Cardiac muscle cell (in vitro differentiated cells and primary cell): ENCODE data around the gene CACUL1. TPM values are rescaled to one million over a fixed set of nuclear protein-coding genes. Genes with fewer than 3 reads are reported as not detected.

Source experiments
- DNase-seq, 2 donors: peaks; one replicate each; pipeline versions ENCODE4 v3.0.0 to v3.0.0-alpha.2; 2010 to 2017; ENCODE audit warnings: low read depth in 1 of 2, low spot score in 1 of 2
- H3K27ac ChIP-seq: fragments of 200-600 bp; sonication (generic); 2 replicates; pipeline ENCODE4 v1.5.1; 2016
- H3K27me3 ChIP-seq: fragments of 200-600 bp; sonication (generic); 2 replicates; pipeline ENCODE4 v1.6.0; 2016; ENCODE audit warnings: control low read depth
- H3K36me3 ChIP-seq: fragments of 200-600 bp; sonication (generic); 2 replicates; pipeline ENCODE4 v1.5.1; 2016; ENCODE audit warnings: control low read depth
- H3K4me1 ChIP-seq: fragments of 200-600 bp; sonication (generic); 2 replicates; pipeline ENCODE4 v1.8.1; 2017; ENCODE audit warnings: low read depth, mild to moderate bottlenecking, mixed run types
- H3K4me3 ChIP-seq: fragments of 200-600 bp; sonication (generic); 2 replicates; pipeline ENCODE4 v1.5.1; 2016; ENCODE audit warnings: mild to moderate bottlenecking
- H3K9me3 ChIP-seq: fragments of 200-600 bp; sonication (generic); 2 replicates; pipeline ENCODE4 v1.5.1; 2017; ENCODE audit warnings: low read depth, mild to moderate bottlenecking, control low read depth
- polyA plus RNA-seq: library from polyadenylated mRNA; unstranded; fragments of >200 nt; fragmentation: Nextera tagmentation; extraction: Ambion mirVana; gene quantifications from 2 replicates; pipeline ENCODE4 v1.2.1, GENCODE V29; 2016
- total RNA-seq: library from RNA; depleted of rRNA; stranded (reverse); fragments of >200 nt; gene quantifications from 2 replicates; pipeline ENCODE4 v1.2.3, GENCODE V29; 2016
- TF ChIP-seq, protein P1 (sequence below): IDR thresholded peaks from 2 replicates; pipeline ENCODE4 v1.5.1; 2012; ENCODE audit warnings: low read depth, mild to moderate bottlenecking, low read length

Gene CACUL1
- total and polyA plus RNA-seq, 2 experiments from 2014 or later: 35.6 to 40.5 TPM

DNA sequence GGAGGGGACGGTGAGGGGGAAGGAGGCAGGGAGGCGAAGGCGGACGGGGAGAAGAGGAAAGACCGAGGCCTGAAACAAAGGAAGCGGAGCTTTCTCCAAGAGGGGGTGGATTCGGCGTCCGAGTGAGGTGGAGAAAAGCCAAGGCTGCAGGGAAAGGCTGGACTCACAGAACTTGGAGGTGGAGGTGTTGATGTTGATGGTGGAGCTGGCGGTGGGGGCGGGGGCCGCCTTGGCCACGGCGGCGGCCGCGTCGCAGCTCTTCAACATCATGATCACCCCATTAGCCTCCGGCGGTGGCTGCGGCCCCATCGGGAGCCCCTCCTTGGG lies 578 bp downstream of the CACUL1 start:
- Histone ChIP-seq H3K36me3 (no peaks in the 10 kb centered on the region), H3K27me3 (no peaks in the 10 kb centered on the region), H3K9me3 (no peaks in the 10 kb centered on the region), H3K4me1 (peaks cover 22% of the 10 kb centered on the region), H3K4me3 (peak overlapping the region; percentile 80), H3K27ac (peak overlapping the region; percentile 94)
- peak; percentile 37 to 62 for DNase-seq
- TF ChIP-seq, protein P1, sequence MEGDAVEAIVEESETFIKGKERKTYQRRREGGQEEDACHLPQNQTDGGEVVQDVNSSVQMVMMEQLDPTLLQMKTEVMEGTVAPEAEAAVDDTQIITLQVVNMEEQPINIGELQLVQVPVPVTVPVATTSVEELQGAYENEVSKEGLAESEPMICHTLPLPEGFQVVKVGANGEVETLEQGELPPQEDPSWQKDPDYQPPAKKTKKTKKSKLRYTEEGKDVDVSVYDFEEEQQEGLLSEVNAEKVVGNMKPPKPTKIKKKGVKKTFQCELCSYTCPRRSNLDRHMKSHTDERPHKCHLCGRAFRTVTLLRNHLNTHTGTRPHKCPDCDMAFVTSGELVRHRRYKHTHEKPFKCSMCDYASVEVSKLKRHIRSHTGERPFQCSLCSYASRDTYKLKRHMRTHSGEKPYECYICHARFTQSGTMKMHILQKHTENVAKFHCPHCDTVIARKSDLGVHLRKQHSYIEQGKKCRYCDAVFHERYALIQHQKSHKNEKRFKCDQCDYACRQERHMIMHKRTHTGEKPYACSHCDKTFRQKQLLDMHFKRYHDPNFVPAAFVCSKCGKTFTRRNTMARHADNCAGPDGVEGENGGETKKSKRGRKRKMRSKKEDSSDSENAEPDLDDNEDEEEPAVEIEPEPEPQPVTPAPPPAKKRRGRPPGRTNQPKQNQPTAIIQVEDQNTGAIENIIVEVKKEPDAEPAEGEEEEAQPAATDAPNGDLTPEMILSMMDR: no peak

GRCh38 chr10:118753331-118754228 lies 1.2 kb downstream of the CACUL1 start:
- Histone ChIP-seq H3K27me3 (no peaks in the 10 kb centered on the region), H3K4me1 (peaks cover 22% of the 10 kb centered on the region), H3K27ac (peak overlapping the region; percentile 94), H3K9me3 (no peaks in the 10 kb centered on the region), H3K36me3 (no peaks in the 10 kb centered on the region), H3K4me3 (peak overlapping the region; percentile 80)
- TF ChIP-seq, protein P1: no peak
- peak in 1 of 2 donors; percentile 25 for DNase-seq

GRCh38 chr10:118752409-118752808 lies 2.4 kb downstream of the CACUL1 start:
- TF ChIP-seq, protein P1: no peak
- H3K27me3 ChIP-seq: no peaks in the 10 kb centered on the region
- no peaks in the 10 kb centered on the region for H3K9me3 ChIP-seq
- H3K36me3 ChIP-seq: no peaks in the 10 kb centered on the region
- H3K27ac ChIP-seq: no peak overlapping the region
- H3K4me1 ChIP-seq: peaks cover 22% of the 10 kb centered on the region
- peak overlapping the region; percentile 80 for H3K4me3 ChIP-seq
- DNase-seq: no peak

- DNase-seq: no peak
- peaks cover 22% of the 10 kb centered on the region for H3K4me1 ChIP-seq
- H3K27me3 ChIP-seq: no peaks in the 10 kb centered on the region
- no peaks in the 10 kb centered on the region for H3K36me3 ChIP-seq
- H3K9me3 ChIP-seq: no peaks in the 10 kb centered on the region
- no peak overlapping the region for H3K27ac ChIP-seq
- H3K4me3 ChIP-seq: no peak overlapping the region
- TF ChIP-seq, protein P1: no peak
Measured at GRCh38 chr10:118751265-118751664, 3.5 kb downstream of the CACUL1 start.

DNA sequence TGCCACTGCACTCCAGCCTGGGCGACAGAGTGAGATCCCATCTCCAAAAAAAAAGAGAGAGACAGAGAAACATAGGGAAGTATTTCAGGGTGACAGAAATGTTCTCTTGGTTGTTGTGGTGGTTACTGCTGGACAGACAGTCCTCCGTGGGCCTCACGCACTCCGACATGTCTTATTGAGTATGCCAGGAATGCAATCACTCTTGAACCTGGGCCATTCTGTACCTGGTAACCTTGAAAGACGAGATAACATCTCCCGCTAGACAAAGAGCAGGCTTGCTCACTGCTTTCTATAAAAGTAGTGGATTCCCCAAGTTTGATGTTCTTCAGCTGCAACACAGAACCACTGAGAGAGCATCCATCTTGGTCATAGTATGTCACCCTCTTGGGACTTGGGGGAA lies 6.7 kb downstream of the CACUL1 start:
- H3K27ac ChIP-seq: no peak overlapping the region
- H3K36me3 ChIP-seq: no peaks in the 10 kb centered on the region
- TF ChIP-seq, protein P1: no peak
- peaks cover 21% of the 10 kb centered on the region for H3K4me1 ChIP-seq
- DNase-seq: no peak
- H3K9me3 ChIP-seq: no peaks in the 10 kb centered on the region
- H3K4me3 ChIP-seq: no peak overlapping the region
- no peaks in the 10 kb centered on the region for H3K27me3 ChIP-seq
